Spleen (tissue), 11 donors: ENCODE results near the gene GSG1L. TPM values are rescaled to one million over a fixed set of nuclear protein-coding genes. Genes with fewer than 3 reads are reported as not detected.

Experiments
- DNase-seq: peaks from one replicate; pipeline ENCODE4 v3.0.0-alpha.2; 2020
- H3K27ac ChIP-seq, 8 donors: fragments of 200-600 bp; sonication (generic) in 7 of 8; 1 replicate in 4 of 8; 2 replicates in 4 of 8; pipeline versions ENCODE4 v1.5.0 to v1.8.0; 2016 to 2021; ENCODE audit warnings: inconsistent platforms in 4 of 8, mild to moderate bottlenecking in 4 of 8, moderate library complexity in 1 of 8
- H3K27me3 ChIP-seq, 7 donors: fragments of 200-600 bp; sonication (generic) in 6 of 7; replicated peaks in 1 of 7; 1 replicate in 4 of 7; 2 replicates in 3 of 7; pipeline versions ENCODE4 v1.5.0 to v1.8.0; 2016 to 2021; ENCODE audit warnings: inconsistent platforms in 3 of 7, mild to moderate bottlenecking in 1 of 7
- H3K36me3 ChIP-seq, 6 donors: fragments of 200-600 bp; sonication (generic) in 5 of 6; 1 replicate in 4 of 6; 2 replicates in 2 of 6; pipeline versions ENCODE4 v1.5.0 to v1.8.0; 2016 to 2021; ENCODE audit warnings: inconsistent platforms in 2 of 6
- H3K4me1 ChIP-seq, 6 donors: fragments of 200-600 bp; sonication (generic) in 5 of 6; 1 replicate in 3 of 6; 2 replicates in 3 of 6; pipeline versions ENCODE4 v1.5.0 to v1.8.0; 2016 to 2021; ENCODE audit warnings: inconsistent platforms in 3 of 6
- H3K4me3 ChIP-seq, 8 donors: fragments of 200-600 bp; sonication (generic) in 7 of 8; 1 replicate in 4 of 8; 2 replicates in 4 of 8; pipeline versions ENCODE4 v1.5.0 to v1.8.0; 2016 to 2021; ENCODE audit warnings: inconsistent platforms in 4 of 8, mild to moderate bottlenecking in 4 of 8, moderate library complexity in 2 of 8
- H3K9me3 ChIP-seq, 8 donors: fragments of 200-600 bp; sonication (generic) in 7 of 8; 1 replicate in 4 of 8; 2 replicates in 4 of 8; pipeline versions ENCODE4 v1.5.0 to v1.8.0; 2016 to 2021; ENCODE audit warnings: inconsistent platforms in 4 of 8
- CTCF ChIP-seq, 11 experiments: fragments of 200-600 bp in 7 of 11; fragments of 450-650 bp in 4 of 11; sonication (generic) in 4 of 11; IDR thresholded peaks in 8 of 11; conservative IDR thresholded peaks in 3 of 11; 1 replicate in 7 of 11; 2 replicates in 4 of 11; pipeline versions ENCODE4 v1.4.0 to v1.8.0; 2016 to 2021; ENCODE audit warnings: antibody characterized with exemption in 11 of 11, inconsistent platforms in 4 of 11, mild to moderate bottlenecking in 1 of 11
- POLR2A ChIP-seq, 3 donors: fragments of 450-650 bp; IDR thresholded peaks; one replicate each; pipeline ENCODE4 v1.5.1; 2017; ENCODE audit warnings: antibody characterized with exemption in 3 of 3, mild to moderate bottlenecking in 1 of 3
- POLR2AphosphoS5 ChIP-seq, 3 donors: sonication (generic); formaldehyde crosslinking; IDR thresholded peaks; one replicate each; pipeline ENCODE4 v1.5.1; 2017; ENCODE audit warnings: antibody characterized with exemption in 3 of 3
- WGBS, 5 donors: extraction: QIAGEN DNeasy Blood & Tissue Kit in 3 of 5; methylation state at CpG; one replicate each; pipeline versions ENCODE4 v1.1.5 to v1.1.7; 2013 to 2018; 5-methylcytosine and 5-hydroxymethylcytosine counted together
- intact Hi-C: fragments of 100-400 bp; cut with DNase I; formaldehyde crosslinking; loops from one replicate; pipeline ENCODE4 v1.15.0; 2023; ENCODE audit warnings: low total_unique reads
- polyA plus RNA-seq, 3 donors: library from polyadenylated mRNA; stranded (reverse); fragments of 200-250 nt; gene quantifications; one replicate each; pipeline ENCODE4 v1.2.1, GENCODE V29; 2013
- total RNA-seq, 7 donors: library from RNA; depleted of rRNA in 3 of 7; stranded (reverse); fragments of >200 nt in 3 of 7; fragmentation: NEBNext Ultra II Directional in 4 of 7; extraction: Animal tissue kit (Norgen Biotek cat#: 25700) in 4 of 7; gene quantifications; one replicate each; pipeline versions ENCODE4 v1.1.0 to v1.2.1, GENCODE V29; 2016 to 2021
- donor health status: healthy with polysubstance abuse.
- donor health status: DM: no; HTN: no; CAD: no; lungs with moderate emphysema.
- donor health status: DM: no; HTN: no; CAD: no.
- donor health status: Bipolar disorder and iron deficiency.
- donor health status: healthy.
- donor health status: DM: no; HTN: no; CAD: no.
- donor health status: DM: yes; HTN: yes; CAD: no.

Gene GSG1L
- total and polyA plus RNA-seq, 10 donors = 0.22 to 0.58 (median 0.43) TPM; not detected in 6

- TF ChIP-seq POLR2AphosphoS5 (IDR thresholded peaks at IDR 0.05) (no peak), POLR2A (IDR thresholded peaks at IDR 0.05) (no peak), CTCF (IDR thresholded peaks at IDR 0.05 in 8 of 11, conservative IDR thresholded peaks at IDR 0.05 in 3 of 11) (no peak)
- DNase-seq = peak; percentile 50
- Histone ChIP-seq H3K4me3 (peak overlapping the region in 7 of 8 donors; percentile 3 to 61 (median 16)), H3K27me3 (peaks cover 0 to 92% (median 31%) of the 10 kb centered on the region in 7 donors), H3K4me1 (peaks cover 0 to 19% (median 13%) of the 10 kb centered on the region in 6 donors), H3K9me3 (no peaks in the 10 kb centered on the region), H3K36me3 (no peaks in the 10 kb centered on the region), H3K27ac (no peak overlapping the region)
- WGBS, 5 donors = 0 to 16% (median 7%) methylated on average over 2 to 39 of the region's 39 CpGs
- intact Hi-C loops = no loop called here
These were observed 1.2 kb downstream of the GSG1L start for GRCh38 chr16:28062261-28062846.

DNA sequence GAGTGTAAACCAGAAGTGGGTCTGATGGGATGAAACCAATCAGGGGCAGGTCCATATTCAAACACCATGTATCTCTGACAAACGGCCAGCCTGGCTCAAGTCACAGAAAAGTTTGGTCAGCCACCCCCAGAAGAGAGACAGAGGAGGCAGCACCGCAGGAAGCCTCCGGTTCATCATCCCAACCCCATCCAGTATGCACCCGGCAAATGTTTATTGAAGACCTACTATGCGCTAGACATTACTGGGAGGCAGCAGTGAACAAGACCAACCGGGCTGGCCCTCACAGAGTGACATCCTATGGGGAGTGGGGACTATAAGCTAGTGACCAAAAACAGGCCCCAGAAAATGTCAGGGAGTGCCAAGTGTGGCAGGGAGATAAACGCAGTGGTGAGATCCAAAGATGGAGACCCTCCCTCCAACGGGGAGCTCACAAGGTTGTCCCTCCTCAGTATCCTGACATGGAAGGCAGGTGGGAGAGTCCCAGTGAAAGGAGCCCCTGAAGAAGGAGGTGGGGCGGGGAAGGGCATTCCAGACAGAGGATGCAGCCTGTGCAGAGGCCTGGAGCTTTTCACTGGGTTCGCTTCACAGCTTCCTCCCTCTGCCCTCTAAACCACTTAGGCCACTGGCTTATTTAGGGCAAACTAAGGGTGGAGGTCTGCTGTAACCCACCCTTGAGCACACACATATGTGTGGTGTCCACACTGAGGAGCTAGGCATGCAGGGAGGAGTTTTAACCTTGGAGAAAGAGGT lies 2.0 kb downstream of the GSG1L start:
- no peaks in the 10 kb centered on the region for H3K36me3 ChIP-seq
- no peaks in the 10 kb centered on the region for H3K9me3 ChIP-seq
- peaks cover 0 to 19% (median 13%) of the 10 kb centered on the region in 6 donors for H3K4me1 ChIP-seq
- H3K4me3 ChIP-seq = no peak overlapping the region
- H3K27me3 ChIP-seq = peaks cover 0 to 97% (median 31%) of the 10 kb centered on the region in 7 donors
- H3K27ac ChIP-seq = no peak overlapping the region
- TF ChIP-seq CTCF (IDR thresholded peaks at IDR 0.05 in 8 of 11, conservative IDR thresholded peaks at IDR 0.05 in 3 of 11) (no peak), POLR2A (IDR thresholded peaks at IDR 0.05) (no peak), POLR2AphosphoS5 (IDR thresholded peaks at IDR 0.05) (no peak)
- WGBS, 5 donors = 76 to 82% (median 81%) methylated on average over 10 of the region's 10 CpGs
- peak; percentile 41 for DNase-seq
- intact Hi-C loops = no loop called here

- Histone ChIP-seq H3K9me3 (no peaks in the 10 kb centered on the region), H3K4me1 (peaks cover 0 to 19% (median 13%) of the 10 kb centered on the region in 6 donors), H3K27ac (no peak overlapping the region), H3K27me3 (peaks cover 0 to 87% (median 31%) of the 10 kb centered on the region in 7 donors), H3K36me3 (no peaks in the 10 kb centered on the region), H3K4me3 (no peak overlapping the region)
- intact Hi-C loops = no loop called here
- no peak for DNase-seq
- no peak for TF ChIP-seq POLR2A (IDR thresholded peaks at IDR 0.05)
- no peak for TF ChIP-seq POLR2AphosphoS5 (IDR thresholded peaks at IDR 0.05)
- TF ChIP-seq CTCF (IDR thresholded peaks at IDR 0.05 in 8 of 11, conservative IDR thresholded peaks at IDR 0.05 in 3 of 11) = no peak
- 39 to 47% (median 45%) methylated on average over 12 of the region's 12 CpGs for WGBS, 5 donors
These were observed 3.5 kb downstream of the GSG1L start for GRCh38 chr16:28059841-28060575.
